GM19099 (cell line): ENCODE results near the gene ATG7.

Experiments
- POLR2A ChIP-seq: IDR thresholded peaks from 3 replicates; pipeline ENCODE4 v1.6.1; 2011; ENCODE audit warnings: low read depth; ENCODE audit not compliant: insufficient read length; ENCODE audit errors: extremely low read depth

Gene ATG7

GRCh38 chr3:11565492-11565891 lies 293.3 kb downstream of the ATG7 start:
- TF ChIP-seq POLR2A, result no peak

GRCh38 chr3:11565932-11566331 lies 293.7 kb downstream of the ATG7 start:
- TF ChIP-seq POLR2A, result no peak

GRCh38 chr3:11566478-11566877 lies 294.3 kb downstream of the ATG7 start:
- no peak for TF ChIP-seq POLR2A

GRCh38 chr3:11566916-11567315 lies 294.7 kb downstream of the ATG7 start:
- no peak for TF ChIP-seq POLR2A

- no peak for TF ChIP-seq POLR2A
Measured at GRCh38 chr3:11567516-11568467, 295.6 kb downstream of the ATG7 start.

- no peak for TF ChIP-seq POLR2A
Measured at GRCh38 chr3:11568503-11569155, 296.4 kb downstream of the ATG7 start.

- no peak for TF ChIP-seq POLR2A
Measured at GRCh38 chr3:11569156-11569741, 297.1 kb downstream of the ATG7 start.

GRCh38 chr3:11570251-11570650 lies 298.1 kb downstream of the ATG7 start:
- TF ChIP-seq POLR2A, result no peak

- no peak for TF ChIP-seq POLR2A
Measured at GRCh38 chr3:11570789-11571495, 298.7 kb downstream of the ATG7 start.

GRCh38 chr3:11574981-11575669 lies 302.9 kb downstream of the ATG7 start:
- TF ChIP-seq POLR2A, result no peak

GRCh38 chr3:11575677-11576076 lies 303.5 kb downstream of the ATG7 start:
- TF ChIP-seq POLR2A, result no peak

- TF ChIP-seq POLR2A, result no peak
Measured at GRCh38 chr3:11576453-11576852, 304.3 kb downstream of the ATG7 start.

- TF ChIP-seq POLR2A, result no peak
Measured at GRCh38 chr3:11578169-11578568, 306.0 kb downstream of the ATG7 start.

- no peak for TF ChIP-seq POLR2A
Measured at GRCh38 chr3:11580645-11581044, 308.4 kb downstream of the ATG7 start.

- no peak for TF ChIP-seq POLR2A
Measured at GRCh38 chr3:11581237-11582190, 309.3 kb downstream of the ATG7 start.
